ENCODE results near the gene ANXA9.

GRCh38 chr1:150957666-150958065 is 24.4 kb upstream of the ANXA9 start:
- TF ChIP-seq SIN3A (IDR thresholded peaks at IDR 0.05; ENCODE audit: borderline replicate concordance, insufficient read depth, low read length) (no peak), POLR2AphosphoS5 (IDR thresholded peaks at IDR 0.05; ENCODE audit: low read depth, low read length) (no peak)

Data from PFSK-1 (cell line).